ENCODE data around the gene OR2AJ1.

The OR2AJ1 gene
- 0 reads per million in 9 experiments for total RNA-seq

- Mint-ChIP-seq H3K4me3 (no peak within 1 kb of the TSS), H3K4me1 (ENCODE audit: low read depth in 2 of 2) (no peaks in the 10 kb centered on the region), H3K27ac (no peak within 1 kb of the TSS), H3K9me3 (peaks cover 0 to 2% of the 10 kb centered on the region in 2 donors), H3K27me3 (no peaks in the 10 kb centered on the region), H3K36me3 (ENCODE audit: insufficient read depth) (no peaks in the 10 kb centered on the region)
- no peak for DNase-seq
- ATAC-seq (replicated peaks): no peak
Observed at GRCh38 chr1:247924868-247925267, at the start of gene OR2AJ1. TSS of gene OR2AJ1 (plus strand) at chr1:247924889. CDS start at chr1:247933769, 8,880 bp downstream.

GRCh38 chr1:247883346-247883745 lies 41.3 kb upstream of the OR2AJ1 start:
- Mint-ChIP-seq H3K36me3 (ENCODE audit: insufficient read depth) (no peaks in the 10 kb centered on the region), H3K9me3 (peaks cover 0 to 7% of the 10 kb centered on the region in 2 donors), H3K4me1 (ENCODE audit: low read depth in 2 of 2) (no peaks in the 10 kb centered on the region), H3K4me3 (no peak overlapping the region), H3K27ac (no peak overlapping the region), H3K27me3 (peaks cover 0 to 9% of the 10 kb centered on the region in 2 donors)
- DNase-seq: no peak
- ATAC-seq (replicated peaks): no peak

- no peaks in the 10 kb centered on the region for H3K4me1 Mint-ChIP-seq (ENCODE audit: low read depth in 2 of 2)
- DNase-seq: no peak
- H3K36me3 Mint-ChIP-seq (ENCODE audit: insufficient read depth): no peaks in the 10 kb centered on the region
- H3K9me3 Mint-ChIP-seq: peaks cover 0 to under 1% of the 10 kb centered on the region in 2 donors
- H3K4me3 Mint-ChIP-seq: no peak overlapping the region
- peaks cover 0 to 2% of the 10 kb centered on the region in 2 donors for H3K27me3 Mint-ChIP-seq
- H3K27ac Mint-ChIP-seq: no peak overlapping the region
- ATAC-seq (replicated peaks): no peak
Observed at GRCh38 chr1:247884797-247885413, 39.8 kb upstream of the OR2AJ1 start.

GRCh38 chr1:247895163-247895637 lies 29.5 kb upstream of the OR2AJ1 start, which contains the start of gene OR2W3:
TSS of gene OR2W3 (plus strand) at chr1:247895587. CDS start at chr1:247895587, 0 bp downstream.
- peaks cover 8 to 24% of the 10 kb centered on the region in 2 donors for H3K9me3 Mint-ChIP-seq
- ATAC-seq (replicated peaks) (no peak), DNase-seq (no peak)
- H3K36me3 Mint-ChIP-seq (ENCODE audit: insufficient read depth): no peaks in the 10 kb centered on the region
- H3K4me1 Mint-ChIP-seq (ENCODE audit: low read depth in 2 of 2): no peaks in the 10 kb centered on the region
- H3K27me3 Mint-ChIP-seq: peaks cover 5 to 9% of the 10 kb centered on the region in 2 donors
- H3K4me3 Mint-ChIP-seq: no peak within 1 kb of the TSS
- no peak within 1 kb of the TSS for H3K27ac Mint-ChIP-seq

- no peaks in the 10 kb centered on the region for H3K4me1 Mint-ChIP-seq (ENCODE audit: low read depth in 2 of 2)
- no peak for ATAC-seq (replicated peaks)
- DNase-seq: no peak
- no peak overlapping the region for H3K4me3 Mint-ChIP-seq
- peaks cover 8 to 24% of the 10 kb centered on the region in 2 donors for H3K9me3 Mint-ChIP-seq
- no peaks in the 10 kb centered on the region for H3K36me3 Mint-ChIP-seq (ENCODE audit: insufficient read depth)
- no peak overlapping the region for H3K27ac Mint-ChIP-seq
- peaks cover 5 to 9% of the 10 kb centered on the region in 2 donors for H3K27me3 Mint-ChIP-seq
Observed at GRCh38 chr1:247895976-247896375, 28.7 kb upstream of the OR2AJ1 start.

GRCh38 chr1:247904122-247904521 lies 20.6 kb upstream of the OR2AJ1 start:
- DNase-seq (no peak), ATAC-seq (replicated peaks) (no peak)
- Mint-ChIP-seq H3K9me3 (peaks cover 0 to 5% of the 10 kb centered on the region in 2 donors), H3K27ac (peak overlapping the region in 1 of 2 donors; percentile 4), H3K4me3 (peak overlapping the region in 1 of 2 donors; percentile 43), H3K4me1 (ENCODE audit: low read depth in 2 of 2) (peaks cover 10 to 25% of the 10 kb centered on the region in 2 donors), H3K36me3 (ENCODE audit: insufficient read depth) (peaks cover 2% of the 10 kb centered on the region), H3K27me3 (no peaks in the 10 kb centered on the region)

- DNase-seq: no peak
- no peak for ATAC-seq (replicated peaks)
- Mint-ChIP-seq H3K27me3 (no peaks in the 10 kb centered on the region), H3K36me3 (ENCODE audit: insufficient read depth) (peaks cover 2% of the 10 kb centered on the region), H3K4me3 (no peak overlapping the region), H3K9me3 (peaks cover 0 to 5% of the 10 kb centered on the region in 2 donors), H3K27ac (no peak overlapping the region), H3K4me1 (ENCODE audit: low read depth in 2 of 2) (peaks cover 10 to 25% of the 10 kb centered on the region in 2 donors)
Observed at GRCh38 chr1:247905181-247905580, 19.5 kb upstream of the OR2AJ1 start.

GRCh38 chr1:247905910-247906503 lies 18.7 kb upstream of the OR2AJ1 start:
- DNase-seq (peak in 1 of 3 experiments; percentile 1), ATAC-seq (replicated peaks) (no peak)
- H3K4me1 Mint-ChIP-seq (ENCODE audit: low read depth in 2 of 2): peaks cover 10 to 25% of the 10 kb centered on the region in 2 donors
- H3K36me3 Mint-ChIP-seq (ENCODE audit: insufficient read depth): peaks cover 2% of the 10 kb centered on the region
- peak overlapping the region; percentile 79 to 96 for H3K27ac Mint-ChIP-seq
- peak overlapping the region; percentile 82 to 90 for H3K4me3 Mint-ChIP-seq
- peaks cover 0 to 5% of the 10 kb centered on the region in 2 donors for H3K9me3 Mint-ChIP-seq
- no peaks in the 10 kb centered on the region for H3K27me3 Mint-ChIP-seq

- no peak for DNase-seq
- ATAC-seq (replicated peaks): peak; percentile 35
- peak overlapping the region; percentile 79 to 96 for H3K27ac Mint-ChIP-seq
- H3K36me3 Mint-ChIP-seq (ENCODE audit: insufficient read depth): peaks cover 2% of the 10 kb centered on the region
- peaks cover 10 to 25% of the 10 kb centered on the region in 2 donors for H3K4me1 Mint-ChIP-seq (ENCODE audit: low read depth in 2 of 2)
- peaks cover 0 to 5% of the 10 kb centered on the region in 2 donors for H3K9me3 Mint-ChIP-seq
- no peaks in the 10 kb centered on the region for H3K27me3 Mint-ChIP-seq
- peak overlapping the region; percentile 82 to 90 for H3K4me3 Mint-ChIP-seq
Observed at GRCh38 chr1:247906504-247907047, 18.1 kb upstream of the OR2AJ1 start.

- Mint-ChIP-seq H3K27me3 (peaks cover 0 to 6% of the 10 kb centered on the region in 2 donors), H3K4me3 (no peak overlapping the region), H3K27ac (no peak overlapping the region)
Observed at GRCh38 chr1:247908766-247909165, 15.9 kb upstream of the OR2AJ1 start.

GRCh38 chr1:247913786-247914185 lies 10.9 kb upstream of the OR2AJ1 start:
- ATAC-seq (replicated peaks) (no peak), DNase-seq (no peak)
- Mint-ChIP-seq H3K27ac (no peak overlapping the region), H3K4me3 (no peak overlapping the region), H3K9me3 (no peaks in the 10 kb centered on the region), H3K36me3 (ENCODE audit: insufficient read depth) (no peaks in the 10 kb centered on the region), H3K4me1 (ENCODE audit: low read depth in 2 of 2) (no peaks in the 10 kb centered on the region), H3K27me3 (peaks cover 0 to 12% of the 10 kb centered on the region in 2 donors)

More at GRCh38 chr1:247908766-247909165, 15.9 kb upstream of the OR2AJ1 start:
- DNase-seq (no peak), ATAC-seq (replicated peaks) (no peak)
- Mint-ChIP-seq H3K36me3 (ENCODE audit: insufficient read depth) (peaks cover 2% of the 10 kb centered on the region), H3K9me3 (peaks cover 0 to 5% of the 10 kb centered on the region in 2 donors), H3K4me1 (ENCODE audit: low read depth in 2 of 2) (peaks cover 10 to 25% of the 10 kb centered on the region in 2 donors)

GRCh38 chr1:247914941-247915662 lies 9.6 kb upstream of the OR2AJ1 start:
- Mint-ChIP-seq H3K4me3 (no peak overlapping the region), H3K9me3 (no peaks in the 10 kb centered on the region), H3K36me3 (ENCODE audit: insufficient read depth) (no peaks in the 10 kb centered on the region), H3K4me1 (ENCODE audit: low read depth in 2 of 2) (no peaks in the 10 kb centered on the region), H3K27me3 (peaks cover 0 to 12% of the 10 kb centered on the region in 2 donors), H3K27ac (no peak overlapping the region)
- ATAC-seq (replicated peaks) (no peak), DNase-seq (no peak)

GRCh38 chr1:247919952-247920351 lies 4.7 kb upstream of the OR2AJ1 start, which contains the start of gene OR2T8:
TSS of gene OR2T8 (plus strand) at chr1:247920252. CDS start at chr1:247921018, 766 bp downstream.
- DNase-seq (no peak), ATAC-seq (replicated peaks) (no peak)
- H3K27ac Mint-ChIP-seq: no peak within 1 kb of the TSS
- H3K9me3 Mint-ChIP-seq: no peaks in the 10 kb centered on the region
- H3K4me3 Mint-ChIP-seq: no peak within 1 kb of the TSS
- no peaks in the 10 kb centered on the region for H3K36me3 Mint-ChIP-seq (ENCODE audit: insufficient read depth)
- peaks cover 0 to 6% of the 10 kb centered on the region in 2 donors for H3K27me3 Mint-ChIP-seq
- no peaks in the 10 kb centered on the region for H3K4me1 Mint-ChIP-seq (ENCODE audit: low read depth in 2 of 2)
